SIG-M5 treated with dmso at 0.1 percent for 504 hours (cell line): Measurements from ENCODE around the gene BEND6.
A peak's percentile ranks its signal among the peaks of the same experiment; 100 is the strongest.
"Not testable (repeated sequence)": the region's sequence is repeated elsewhere in the genome, so short reads cannot be mapped to it uniquely, and the experiment has no call there.

Experiments used
- DNase-seq: peaks from one replicate; lab custom pipeline; 2025; ENCODE audit not compliant: unreplicated experiment; lab: John Stamatoyannopoulos, UW

The BEND6 gene

DNA sequence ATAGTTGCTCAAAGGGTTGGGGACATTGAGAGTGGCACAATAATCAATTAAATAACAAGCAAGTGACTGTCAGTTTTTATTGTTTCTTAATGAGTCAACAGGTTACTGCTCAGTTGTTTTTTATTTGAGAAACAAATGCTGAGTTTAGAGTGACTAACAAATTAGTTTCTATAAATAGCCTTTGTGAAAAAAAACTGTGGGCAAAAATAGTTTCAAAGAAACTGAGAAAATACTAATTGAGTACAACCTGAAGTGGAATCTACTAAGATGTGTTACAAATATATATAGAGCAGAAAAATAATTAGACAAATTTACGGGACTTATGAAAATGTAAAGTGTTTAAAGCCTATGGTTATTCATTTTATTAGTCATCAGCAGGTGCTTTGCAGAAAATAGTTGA is 22.3 kb downstream of the BEND6 start:
- no peak for DNase-seq

DNA sequence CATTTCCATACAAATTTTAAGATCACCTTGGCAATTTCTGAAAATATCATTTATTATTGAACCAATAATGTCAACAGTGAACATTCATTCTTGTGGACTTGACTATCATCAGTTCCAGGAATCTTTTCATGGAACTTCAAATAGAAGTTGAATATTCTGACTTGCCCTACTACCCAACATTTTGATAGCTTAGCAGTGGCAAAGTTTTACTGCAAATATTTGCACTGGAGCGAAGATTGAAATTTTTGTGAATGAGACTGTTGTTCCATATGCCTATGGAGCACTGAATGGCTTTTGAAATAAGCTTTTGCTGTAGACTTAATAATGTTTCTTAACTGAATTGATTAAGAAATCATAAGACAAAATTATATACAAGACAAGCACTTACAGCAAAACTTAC is 23.6 kb downstream of the BEND6 start:
- DNase-seq: no peak

DNA sequence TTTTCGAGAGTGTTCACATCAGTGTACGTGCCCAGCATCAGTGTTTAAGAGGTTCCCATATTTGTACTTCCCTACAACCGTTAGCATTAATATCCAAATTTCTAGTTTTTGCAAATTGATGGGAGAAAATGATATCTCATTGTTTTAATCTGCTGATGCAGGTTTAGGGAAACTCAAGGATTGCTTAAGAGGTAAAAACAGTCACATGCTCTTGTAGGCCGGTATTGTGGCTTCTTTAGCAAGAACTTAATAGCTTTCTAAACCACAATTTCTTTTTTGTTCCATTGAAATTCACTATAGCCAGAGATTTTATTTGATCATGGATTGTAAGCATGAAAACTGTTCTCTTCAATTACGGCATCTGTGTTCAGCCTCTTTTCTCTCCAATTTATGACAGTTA is 29.5 kb downstream of the BEND6 start:
- DNase-seq: peak; percentile 41

DNA sequence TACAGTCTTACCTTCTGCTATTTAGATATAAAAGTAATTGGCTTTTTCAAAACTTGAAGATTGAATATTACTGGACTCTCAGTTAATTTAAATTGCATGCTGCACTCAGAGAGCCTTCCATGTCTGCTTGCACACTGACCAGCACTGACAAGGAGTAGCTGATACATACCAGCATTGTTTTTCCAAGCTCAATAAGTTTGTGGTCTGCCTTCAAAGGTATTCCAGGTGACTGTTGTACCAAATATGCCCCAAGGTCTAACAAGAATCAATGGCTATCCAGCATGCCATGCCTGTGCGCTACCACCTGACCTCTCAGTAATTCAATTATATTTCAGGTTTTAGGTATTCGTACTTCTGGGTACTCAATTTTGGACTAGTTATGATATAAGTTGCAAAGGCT is 30.0 kb downstream of the BEND6 start:
- DNase-seq: no peak

DNA sequence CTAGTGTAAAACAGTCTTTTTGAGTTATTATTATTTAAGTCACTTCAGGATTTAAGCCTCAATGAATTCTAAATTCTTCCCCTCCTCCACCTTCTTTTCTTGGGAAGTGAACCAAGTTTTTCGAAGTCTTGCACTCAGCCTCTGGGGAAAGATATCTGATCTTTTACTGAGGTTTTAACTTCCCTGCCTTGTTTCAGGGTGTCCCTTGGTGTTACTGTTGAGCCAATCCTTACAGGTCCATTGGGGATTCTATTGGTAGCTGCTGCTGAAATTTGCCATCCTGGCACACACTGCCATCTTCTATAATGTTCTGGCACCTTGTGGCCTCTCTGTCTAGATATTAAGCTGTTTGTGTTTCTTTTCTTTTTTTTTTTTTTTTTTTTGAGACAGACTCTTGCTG is 31.7 kb downstream of the BEND6 start:
- no peak for DNase-seq

DNA sequence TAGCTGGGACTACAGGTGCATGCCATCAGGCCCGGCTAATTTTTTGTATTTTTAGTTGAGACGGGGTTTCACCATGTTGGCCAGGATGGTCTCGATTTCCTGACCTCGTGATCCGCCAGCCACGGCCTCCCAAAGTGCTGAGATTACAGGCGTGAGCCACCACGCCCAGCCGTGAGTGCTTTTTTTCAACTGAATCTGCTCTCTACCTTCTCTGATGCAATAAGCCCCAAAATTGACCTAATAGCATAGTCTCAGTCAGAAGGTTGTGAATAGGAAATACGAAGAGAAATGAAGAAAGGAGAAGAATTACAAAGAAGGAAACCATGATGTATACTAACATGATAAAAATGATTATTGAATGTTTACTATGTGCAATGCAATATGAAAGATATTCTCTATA is 33.2 kb downstream of the BEND6 start:
- DNase-seq: no peak

DNA sequence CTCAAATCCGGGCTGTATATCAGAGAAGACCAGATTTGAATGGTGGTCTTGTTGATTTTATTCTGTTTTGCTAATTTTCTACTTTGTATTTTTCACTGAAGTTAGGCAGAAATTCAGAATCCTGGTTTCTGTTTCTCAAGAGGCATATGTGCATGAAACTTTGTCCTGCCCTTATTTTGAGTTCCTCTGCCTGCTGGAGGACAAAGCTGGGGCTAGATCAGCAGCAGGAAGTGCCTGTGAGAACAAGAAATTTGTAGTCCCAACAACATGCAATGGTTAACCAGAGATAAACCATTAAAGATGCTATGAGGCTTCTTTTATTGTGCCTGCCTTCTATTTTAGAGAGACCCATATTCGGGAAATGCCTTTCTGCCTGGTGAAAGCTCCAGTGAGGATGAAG is 37.1 kb downstream of the BEND6 start:
- DNase-seq: no peak

DNA sequence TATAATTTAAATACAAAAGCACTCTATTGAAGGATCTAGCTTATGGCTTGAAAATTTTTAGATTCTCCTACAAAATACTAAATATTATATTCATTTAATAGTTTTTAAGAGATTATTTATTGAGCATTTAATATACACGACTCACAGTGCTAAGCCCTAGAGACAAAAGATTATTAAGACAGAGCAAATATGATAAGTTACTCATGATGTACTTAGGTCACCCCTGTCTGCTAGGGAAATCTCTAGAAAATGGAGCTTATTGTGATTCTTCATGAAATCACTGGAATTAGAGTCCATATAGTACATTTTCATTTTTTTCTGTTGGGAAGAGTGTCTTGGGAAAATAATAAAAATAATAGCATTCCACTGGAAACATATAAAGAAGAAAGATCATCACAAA is 37.8 kb downstream of the BEND6 start:
- DNase-seq: no peak

DNA sequence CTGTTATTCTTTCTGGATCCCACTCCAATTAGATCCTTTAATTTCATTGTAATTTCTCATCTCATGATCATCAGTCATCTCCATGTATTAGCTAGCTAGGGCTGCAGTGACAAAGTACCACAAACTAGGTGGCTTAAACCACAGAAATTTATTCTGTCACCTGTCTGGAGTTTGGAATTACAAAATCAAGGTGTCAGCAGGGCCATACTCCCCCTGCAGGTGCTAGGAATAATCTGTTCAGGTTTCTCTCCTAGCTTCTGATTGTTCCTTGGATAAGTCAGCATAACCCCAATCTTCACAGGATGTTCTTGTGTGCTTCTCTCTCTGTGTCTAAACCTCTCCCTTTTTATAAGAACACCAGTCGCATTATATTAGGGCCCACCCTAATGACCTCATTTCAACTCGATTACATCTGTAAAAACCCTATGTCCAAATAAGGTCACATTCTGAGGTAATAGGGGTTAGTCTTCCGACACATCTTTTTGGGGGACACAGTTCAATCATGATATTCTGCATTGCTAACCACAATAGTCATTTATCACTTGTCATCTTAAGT is 40.5 kb downstream of the BEND6 start:
- no peak for DNase-seq

DNA sequence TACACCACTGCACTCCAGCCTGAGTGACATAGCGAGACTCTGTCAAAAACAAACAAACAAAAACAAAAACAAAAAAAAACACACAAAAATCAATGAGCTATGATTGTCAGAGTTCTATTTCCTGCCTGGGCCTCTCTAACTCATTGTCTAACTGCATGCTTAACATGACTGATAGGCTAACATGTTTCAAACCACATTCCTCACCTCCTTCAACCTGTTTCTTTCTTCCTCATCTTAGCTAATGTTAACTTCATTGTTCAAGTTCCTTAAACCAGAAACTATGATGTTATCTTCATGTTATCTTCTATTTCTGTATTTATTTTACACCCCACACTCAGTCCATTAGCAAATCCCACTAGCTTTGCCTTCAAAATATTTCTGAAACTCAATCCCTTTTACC is 41.5 kb downstream of the BEND6 start:
- no peak for DNase-seq

DNA sequence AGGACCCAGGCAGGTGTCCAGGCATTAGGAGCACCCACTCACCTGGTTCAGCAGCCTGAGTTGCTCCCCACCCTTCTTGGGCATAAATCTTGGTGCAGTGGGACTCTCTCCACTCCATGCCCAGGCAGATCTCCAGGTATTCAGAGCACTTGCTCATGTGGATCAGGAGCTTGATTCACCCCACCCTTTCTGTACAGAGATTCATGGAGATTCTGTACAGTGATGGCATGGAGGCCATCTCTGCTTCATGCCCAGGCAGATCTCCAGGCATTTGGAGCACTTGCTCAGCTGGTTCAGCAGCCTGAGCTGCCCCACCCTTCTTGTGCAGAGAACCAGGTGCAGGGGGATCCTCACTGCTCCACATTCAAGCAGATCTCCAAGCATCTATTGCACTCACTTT is 44.1 kb downstream of the BEND6 start:
- DNase-seq: no peak

DNA sequence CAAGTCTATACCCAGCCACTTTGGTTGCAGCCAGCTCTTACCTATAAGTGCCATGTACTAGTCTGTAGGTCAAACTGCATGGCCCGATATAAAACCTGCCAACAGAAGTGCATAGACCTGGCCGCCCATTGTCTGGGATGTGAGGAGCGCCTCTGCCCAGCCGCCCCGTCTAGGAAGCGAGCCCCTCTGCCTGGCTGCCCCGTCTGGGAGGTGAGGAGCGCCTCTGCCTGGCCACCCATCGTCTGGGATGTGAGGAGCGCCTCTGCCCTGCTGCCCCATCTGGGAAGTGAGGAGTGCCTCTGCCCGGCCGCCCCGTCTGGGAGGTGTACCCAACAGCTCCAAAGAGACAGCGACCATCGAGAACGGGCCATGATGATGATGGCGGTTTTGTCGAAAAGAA is 44.8 kb downstream of the BEND6 start:
- DNase-seq: not testable (repeated sequence)

DNA sequence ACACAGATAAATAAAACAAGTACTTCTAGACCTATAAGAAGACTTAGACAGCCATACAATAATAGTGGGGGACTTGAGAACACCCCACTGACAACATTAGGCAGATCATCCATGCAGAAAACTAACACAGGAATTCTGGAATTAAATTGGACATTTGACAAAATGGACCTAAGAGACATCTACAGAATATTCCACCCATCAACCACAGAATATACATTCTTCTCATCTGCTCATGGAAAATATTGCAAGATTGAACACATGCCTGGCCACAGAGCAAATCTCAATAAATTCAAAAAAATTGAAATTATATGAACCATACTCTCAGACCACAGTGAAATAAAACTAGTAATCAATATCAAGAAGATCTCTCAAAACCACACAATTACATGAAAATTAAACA is 47.3 kb downstream of the BEND6 start:
- DNase-seq: no peak

DNA sequence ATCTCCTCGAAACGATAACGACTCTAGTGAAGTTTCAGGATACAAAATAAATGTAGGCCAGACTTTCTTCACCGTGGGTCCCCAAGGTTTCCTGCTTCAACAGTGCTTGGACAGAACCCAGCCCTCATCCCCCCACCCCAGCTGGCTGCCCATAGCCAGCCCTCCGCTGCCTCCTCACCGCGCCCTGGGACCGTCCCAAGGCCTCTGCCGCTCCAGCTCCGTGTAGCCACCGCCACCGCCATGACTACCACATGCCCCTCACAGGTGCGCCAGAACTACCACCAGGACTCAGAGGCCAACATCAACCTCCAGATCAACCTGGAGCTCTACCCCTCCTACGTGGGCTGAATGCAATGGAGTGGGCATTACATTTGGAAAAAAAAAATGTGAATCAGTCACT is 49.4 kb downstream of the BEND6 start:
- DNase-seq: no peak

DNA sequence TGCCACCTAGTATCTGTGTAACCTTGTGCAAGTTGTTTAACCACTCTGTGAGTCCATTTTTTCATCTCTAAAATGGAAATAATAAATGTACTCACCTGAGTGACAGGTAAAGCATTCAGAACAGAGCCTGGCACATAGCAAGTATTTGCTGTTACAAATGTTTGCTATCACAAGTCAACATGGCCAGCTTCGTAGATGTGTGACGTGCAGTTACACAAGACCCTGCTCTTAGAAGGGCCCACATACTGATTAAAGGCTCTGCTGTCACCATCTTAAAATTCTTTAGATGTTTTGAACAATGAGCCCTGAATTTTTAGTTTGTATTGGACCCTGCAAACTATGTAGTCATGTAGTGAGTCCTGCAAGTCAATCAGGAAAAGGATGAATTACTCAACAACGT is 51.2 kb downstream of the BEND6 start:
- no peak for DNase-seq

DNA sequence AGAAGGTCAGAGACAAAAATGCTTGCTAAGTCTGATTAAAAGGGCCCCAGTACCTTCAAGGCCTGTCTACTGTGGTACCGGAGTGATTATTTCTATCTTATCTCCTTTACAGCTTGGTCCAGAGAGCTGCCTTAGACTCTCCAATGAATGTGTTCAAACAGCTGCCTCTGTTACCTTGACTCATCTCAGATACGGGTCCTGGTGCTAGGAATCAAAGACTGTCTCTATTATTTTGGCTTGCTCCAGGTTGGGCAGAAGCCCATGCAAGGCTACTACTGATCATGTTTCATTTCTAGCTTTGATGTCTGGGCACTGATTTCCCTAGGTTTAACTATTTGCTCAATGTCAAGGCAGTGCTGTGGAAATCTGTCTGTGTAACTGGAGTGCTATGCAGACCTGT is 53.2 kb downstream of the BEND6 start:
- DNase-seq: not testable (repeated sequence)

DNA sequence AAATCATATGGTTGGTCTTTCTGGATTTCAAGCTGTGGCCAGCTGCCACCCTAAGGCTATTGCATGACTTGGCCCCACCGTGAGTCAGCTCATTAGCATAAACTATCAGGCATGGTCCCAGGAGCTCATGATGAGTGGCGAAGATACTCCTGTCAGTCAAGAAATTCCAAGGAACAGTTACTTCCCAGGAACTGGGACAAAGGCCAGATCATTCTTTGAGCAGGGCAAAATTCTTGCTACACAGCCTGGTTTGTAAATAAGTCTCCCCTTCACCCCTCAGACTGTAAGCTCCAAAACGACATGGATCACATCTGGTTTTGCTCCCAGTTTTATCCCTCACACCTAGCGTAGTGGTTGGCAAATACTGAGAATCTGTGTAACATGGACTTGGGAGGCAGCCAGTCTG is 58.6 kb downstream of the BEND6 start:
- DNase-seq: no peak

DNA sequence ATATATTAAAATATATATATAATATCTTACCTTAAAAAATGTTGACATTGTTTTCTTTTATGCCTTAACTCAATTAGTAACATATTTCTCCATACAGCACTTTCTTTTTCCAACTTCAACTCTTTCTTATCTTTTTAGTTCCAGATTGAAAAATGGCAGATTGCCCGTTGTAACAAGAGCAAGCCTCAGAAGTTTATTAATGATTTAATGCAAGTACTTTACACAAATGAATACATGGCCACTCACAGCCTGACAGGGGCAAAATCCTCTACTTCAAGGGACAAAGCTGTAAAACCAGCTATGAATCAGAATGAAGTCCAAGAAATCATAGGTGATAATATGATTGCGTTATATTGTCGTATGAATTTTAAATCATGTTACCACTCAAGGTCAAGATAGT is 62.2 kb downstream of the BEND6 start:
- DNase-seq: no peak

DNA sequence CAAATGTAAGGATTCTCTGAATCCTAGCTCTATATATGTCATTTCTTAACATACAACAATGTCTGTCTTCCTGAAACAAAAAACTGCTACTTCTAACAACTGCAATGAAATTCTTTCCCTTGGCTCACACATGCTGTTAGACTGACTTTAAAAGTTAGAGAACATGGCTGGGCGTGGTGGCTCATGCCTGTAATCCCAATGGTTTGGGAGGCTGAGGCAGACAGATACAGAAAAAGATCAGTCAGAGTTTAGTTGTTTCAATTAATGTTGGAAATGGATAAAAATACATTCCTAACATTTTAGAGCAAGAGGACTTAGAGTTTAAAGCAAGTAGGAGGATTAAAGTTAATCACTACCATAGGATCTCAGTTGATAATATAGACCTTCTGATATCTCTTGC is 62.9 kb downstream of the BEND6 start:
- no peak for DNase-seq

DNA sequence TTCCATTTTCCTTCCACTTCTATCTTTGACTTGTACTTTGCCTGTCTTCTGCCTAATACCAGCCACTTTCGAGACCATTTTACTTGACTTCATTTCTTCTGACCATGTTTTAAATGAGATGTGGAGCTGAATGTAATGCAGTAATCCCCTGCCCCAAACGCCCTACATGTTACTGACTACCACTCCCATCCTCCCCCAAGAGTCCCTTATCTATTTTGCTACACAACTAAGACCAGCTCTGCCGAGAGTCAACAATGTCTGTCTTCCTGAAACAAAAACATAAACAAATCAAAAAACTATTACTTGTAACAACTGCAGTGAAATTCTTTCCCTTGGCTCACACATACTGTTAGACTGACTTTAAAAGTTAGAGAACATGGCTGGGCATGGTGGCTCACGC is 64.5 kb downstream of the BEND6 start:
- DNase-seq: no peak

DNA sequence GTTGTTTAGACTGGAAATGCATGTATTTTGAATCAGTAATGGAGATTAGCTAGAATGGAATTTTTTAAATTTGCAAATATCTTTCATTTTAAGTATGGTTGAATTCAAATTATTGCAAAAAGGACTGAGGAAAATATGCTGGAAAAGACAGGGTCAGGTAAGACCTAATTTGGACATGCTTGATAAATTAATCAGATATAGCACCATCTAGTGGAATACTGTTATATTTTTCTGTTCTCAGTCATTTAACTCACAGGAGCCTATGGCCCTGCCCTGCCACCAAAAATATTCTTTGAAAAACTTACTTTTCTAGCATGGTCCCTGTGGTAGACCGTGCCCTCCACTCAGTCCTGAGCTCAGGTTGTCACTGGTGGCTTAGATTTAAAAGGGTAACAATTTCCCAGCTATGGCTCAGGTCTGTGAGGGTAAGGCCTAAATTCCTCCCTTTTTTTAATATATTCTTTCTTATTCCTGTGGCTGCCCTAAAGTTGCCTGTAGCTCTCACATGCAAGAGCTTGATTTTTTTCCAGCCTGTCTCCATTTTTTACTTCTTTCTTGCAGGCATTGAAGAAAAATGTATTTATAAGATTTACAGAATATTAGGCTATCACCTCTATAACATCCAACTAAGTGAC is 66.3 kb downstream of the BEND6 start:
- peak; percentile 53 for DNase-seq

DNA sequence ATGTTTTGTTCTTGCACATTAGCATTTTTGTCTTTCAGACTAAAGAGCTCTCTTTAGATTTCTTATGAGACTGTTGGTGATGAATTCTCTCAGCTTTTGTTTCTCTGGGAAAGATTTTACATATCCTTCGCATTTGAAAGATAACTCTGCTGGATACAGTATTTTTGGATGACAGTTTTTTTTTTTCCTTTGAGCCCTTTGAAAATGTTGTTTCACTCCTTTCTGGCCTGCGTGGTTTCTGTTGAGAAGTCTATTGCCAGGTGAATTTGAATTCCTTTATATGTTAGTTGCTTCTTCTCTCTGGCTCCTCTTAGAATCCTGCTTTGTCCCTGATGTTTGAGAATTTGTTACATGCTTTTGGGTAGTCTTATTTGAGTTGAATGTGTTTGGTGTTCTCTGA is 69.4 kb downstream of the BEND6 start:
- DNase-seq: no peak

DNA sequence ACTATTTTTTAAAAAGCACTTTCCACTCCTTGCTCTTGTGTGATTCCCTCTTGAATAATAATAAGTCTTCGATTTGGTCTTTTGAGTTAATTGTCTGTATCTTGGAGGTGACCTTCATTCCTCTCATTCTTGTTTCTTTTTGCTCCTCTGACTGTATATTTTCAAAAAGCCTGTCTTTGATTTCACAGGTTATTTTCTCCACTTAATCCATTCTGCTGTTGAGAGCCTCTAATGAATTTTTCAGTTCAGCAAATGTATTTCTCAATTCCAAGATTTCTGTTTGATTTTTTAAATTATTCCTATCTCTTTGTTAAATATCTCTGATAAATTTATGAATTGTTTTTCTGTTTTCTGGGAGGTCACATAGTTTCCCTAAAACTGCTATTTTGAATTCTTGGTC is 69.9 kb downstream of the BEND6 start:
- DNase-seq: no peak
